Gastroesophageal sphincter (tissue), 4 donors: ENCODE measurements around the gene EME2. TPM values are rescaled to one million over a fixed set of nuclear protein-coding genes. Genes with fewer than 3 reads are reported as not detected.

Source experiments
- ATAC-seq: fragments of 150-250 bp; one replicate; pipeline ENCODE4 v1.9.1; 2016; ENCODE audit warnings: mild to moderate bottlenecking, moderate library complexity
- H3K27ac ChIP-seq, 4 donors: fragments of 200-600 bp; sonication (generic) in 3 of 4; 1 replicate in 3 of 4; 2 replicates in 1 of 4; pipeline ENCODE4 v1.5.1; 2016 to 2019
- H3K27me3 ChIP-seq: fragments of 200-600 bp; sonication (generic); one replicate; pipeline ENCODE4 v1.5.1; 2019
- H3K36me3 ChIP-seq, 2 donors: fragments of 200-600 bp; sonication (generic); one replicate each; pipeline ENCODE4 v1.5.1; 2019; ENCODE audit warnings: control low read depth in 1 of 2
- H3K4me1 ChIP-seq, 3 donors: fragments of 200-600 bp; sonication (generic); 1 replicate in 2 of 3; 2 replicates in 1 of 3; pipeline ENCODE4 v1.5.1; 2016 to 2019; ENCODE audit warnings: control low read depth in 2 of 3
- H3K4me3 ChIP-seq, 2 donors: fragments of 200-600 bp; sonication (generic); one replicate each; pipeline ENCODE4 v1.5.1; 2019; ENCODE audit warnings: mild to moderate bottlenecking in 1 of 2, moderate library complexity in 1 of 2
- H3K9me3 ChIP-seq, 3 donors: fragments of 200-600 bp; sonication (generic); one replicate each; pipeline ENCODE4 v1.5.1; 2017 to 2019; ENCODE audit warnings: control low read depth in 2 of 3
- EP300 ChIP-seq: sonication (generic); formaldehyde crosslinking; IDR thresholded peaks from one replicate; pipeline ENCODE4 v1.6.1; 2017; ENCODE audit warnings: antibody characterized with exemption, mild to moderate bottlenecking
- POLR2A ChIP-seq, 2 donors: fragments of 450-650 bp; IDR thresholded peaks; one replicate each; pipeline ENCODE4 v1.6.1; 2017; ENCODE audit warnings: antibody characterized with exemption in 2 of 2, mild to moderate bottlenecking in 2 of 2, moderate library complexity in 1 of 2
- POLR2AphosphoS5 ChIP-seq: sonication (generic); formaldehyde crosslinking; IDR thresholded peaks from one replicate; pipeline ENCODE4 v1.6.1; 2017; ENCODE audit warnings: antibody characterized with exemption
- WGBS, 2 donors: methylation state at CpG; one replicate each; pipeline ENCODE4 v1.1.5; 2018; ENCODE audit warnings: low coverage in 1 of 2; 5-methylcytosine and 5-hydroxymethylcytosine counted together
- total RNA-seq, 4 donors: library from RNA; depleted of rRNA; stranded (reverse); fragments of >200 nt; gene quantifications; one replicate each; pipeline ENCODE4 v1.1.0, GENCODE V29; 2016
- TF ChIP-seq, protein P1 (sequence below), 4 experiments: fragments of 200-600 bp in 2 of 4; fragments of 450-650 bp in 2 of 4; sonication (generic) in 1 of 4; IDR thresholded peaks; one replicate each; pipeline ENCODE4 v1.5.1; 2017 to 2019; ENCODE audit warnings: antibody characterized with exemption in 4 of 4, mild to moderate bottlenecking in 2 of 4, moderate library complexity in 2 of 4

The EME2 gene
- total RNA-seq, 4 donors from 2014 or later, result 4.6 to 20.4 (median 7.7) TPM

DNA sequence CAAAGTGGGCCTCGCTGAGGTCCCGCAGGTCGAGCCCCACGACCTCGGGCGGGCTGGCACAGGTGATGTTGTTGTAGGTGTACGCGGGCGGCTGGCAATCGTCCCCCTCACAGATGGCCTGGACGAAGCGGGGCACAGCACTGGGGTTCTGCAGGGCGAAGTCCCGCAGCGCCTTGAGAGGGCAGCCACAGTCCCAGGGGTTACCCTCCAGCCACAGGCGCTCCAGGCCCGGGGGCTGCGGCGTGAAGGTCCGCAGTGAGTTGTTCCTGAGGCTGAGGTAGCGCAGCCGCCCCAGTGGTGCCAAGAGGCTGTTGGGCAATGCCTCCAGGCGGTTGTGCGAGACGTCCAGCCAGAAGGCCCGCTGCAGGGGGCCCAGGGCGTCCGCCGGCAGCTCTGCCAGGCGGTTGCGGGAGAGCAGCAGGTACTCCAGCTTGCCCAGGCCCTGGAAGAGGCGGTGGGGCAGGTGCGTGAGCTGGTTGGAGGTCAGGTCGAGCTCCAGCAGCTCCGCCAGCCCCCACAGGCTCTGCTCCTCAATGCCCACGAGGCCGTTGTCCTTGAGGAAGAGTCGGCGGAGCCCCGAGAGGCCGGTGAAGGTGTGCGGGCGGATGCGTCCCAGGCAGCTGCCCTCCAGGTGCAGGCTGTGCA lies 18.1 kb downstream of the EME2 start:
- Histone ChIP-seq H3K4me3 (no peak overlapping the region), H3K27ac (no peak overlapping the region), H3K27me3 (no peaks in the 10 kb centered on the region), H3K9me3 (no peaks in the 10 kb centered on the region), H3K4me1 (peaks cover 0 to 21% (median 0%) of the 10 kb centered on the region in 3 donors), H3K36me3 (peaks cover 0 to 69% of the 10 kb centered on the region in 2 donors)
- ATAC-seq, result no peak
- 84% methylated on average over 12 of the region's 44 CpGs; no CpG with 5 or more reads in 1 of the 2 donors for WGBS, 2 donors
- TF ChIP-seq, protein P1, sequence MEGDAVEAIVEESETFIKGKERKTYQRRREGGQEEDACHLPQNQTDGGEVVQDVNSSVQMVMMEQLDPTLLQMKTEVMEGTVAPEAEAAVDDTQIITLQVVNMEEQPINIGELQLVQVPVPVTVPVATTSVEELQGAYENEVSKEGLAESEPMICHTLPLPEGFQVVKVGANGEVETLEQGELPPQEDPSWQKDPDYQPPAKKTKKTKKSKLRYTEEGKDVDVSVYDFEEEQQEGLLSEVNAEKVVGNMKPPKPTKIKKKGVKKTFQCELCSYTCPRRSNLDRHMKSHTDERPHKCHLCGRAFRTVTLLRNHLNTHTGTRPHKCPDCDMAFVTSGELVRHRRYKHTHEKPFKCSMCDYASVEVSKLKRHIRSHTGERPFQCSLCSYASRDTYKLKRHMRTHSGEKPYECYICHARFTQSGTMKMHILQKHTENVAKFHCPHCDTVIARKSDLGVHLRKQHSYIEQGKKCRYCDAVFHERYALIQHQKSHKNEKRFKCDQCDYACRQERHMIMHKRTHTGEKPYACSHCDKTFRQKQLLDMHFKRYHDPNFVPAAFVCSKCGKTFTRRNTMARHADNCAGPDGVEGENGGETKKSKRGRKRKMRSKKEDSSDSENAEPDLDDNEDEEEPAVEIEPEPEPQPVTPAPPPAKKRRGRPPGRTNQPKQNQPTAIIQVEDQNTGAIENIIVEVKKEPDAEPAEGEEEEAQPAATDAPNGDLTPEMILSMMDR (IDR thresholded peaks at IDR 0.05), result no peak
- TF ChIP-seq POLR2AphosphoS5 (no peak), POLR2A (IDR thresholded peaks at IDR 0.05) (no peak), EP300 (no peak)

DNA sequence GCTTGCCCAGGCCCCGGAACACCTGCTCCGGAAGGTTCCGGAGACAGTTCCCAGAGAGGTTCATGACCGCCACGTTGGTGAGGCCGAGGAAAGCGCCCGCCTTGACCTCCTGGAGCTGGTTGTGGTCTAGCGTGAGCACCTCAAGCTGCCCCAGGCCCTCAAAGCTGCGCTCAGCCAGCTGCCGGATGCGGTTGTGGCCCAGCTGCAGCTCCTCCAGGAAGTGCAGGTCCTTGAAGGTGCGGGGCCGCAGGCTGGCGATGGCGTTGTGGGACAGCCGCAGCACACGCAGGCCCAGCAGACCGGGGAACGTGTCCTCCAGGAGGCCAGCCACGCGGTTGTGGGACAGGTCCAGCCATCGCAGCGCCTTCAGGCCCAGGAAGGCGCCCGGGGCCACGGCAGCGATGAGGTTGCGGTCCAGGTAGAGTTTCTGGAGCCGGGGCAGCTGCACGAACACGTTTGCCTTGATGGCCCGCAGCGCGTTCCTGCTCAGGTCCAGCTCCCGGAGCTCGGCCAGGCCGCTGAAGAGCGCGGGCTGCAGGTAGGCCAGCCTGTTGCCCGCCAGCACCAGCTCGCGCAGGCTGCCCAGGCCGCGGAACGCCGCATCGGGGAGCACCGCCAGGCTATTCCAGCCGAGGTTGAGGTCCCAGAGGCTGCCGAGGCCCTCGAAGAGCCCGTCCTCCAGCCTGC lies 18.8 kb downstream of the EME2 start:
- ATAC-seq, result no peak
- TF ChIP-seq, protein P1 (IDR thresholded peaks at IDR 0.05), result no peak
- TF ChIP-seq POLR2A (IDR thresholded peaks at IDR 0.05) (no peak), POLR2AphosphoS5 (no peak), EP300 (no peak)
- peaks cover 0 to 15% (median 0%) of the 10 kb centered on the region in 3 donors for H3K4me1 ChIP-seq
- no peak overlapping the region for H3K4me3 ChIP-seq
- no peaks in the 10 kb centered on the region for H3K9me3 ChIP-seq
- H3K27ac ChIP-seq, result no peak overlapping the region
- WGBS, 2 donors, result 100% methylated on average over 2 of the region's 53 CpGs; no CpG with 5 or more reads in 1 of the 2 donors
- H3K27me3 ChIP-seq, result no peaks in the 10 kb centered on the region
- H3K36me3 ChIP-seq, result peaks cover 0 to 63% of the 10 kb centered on the region in 2 donors

DNA sequence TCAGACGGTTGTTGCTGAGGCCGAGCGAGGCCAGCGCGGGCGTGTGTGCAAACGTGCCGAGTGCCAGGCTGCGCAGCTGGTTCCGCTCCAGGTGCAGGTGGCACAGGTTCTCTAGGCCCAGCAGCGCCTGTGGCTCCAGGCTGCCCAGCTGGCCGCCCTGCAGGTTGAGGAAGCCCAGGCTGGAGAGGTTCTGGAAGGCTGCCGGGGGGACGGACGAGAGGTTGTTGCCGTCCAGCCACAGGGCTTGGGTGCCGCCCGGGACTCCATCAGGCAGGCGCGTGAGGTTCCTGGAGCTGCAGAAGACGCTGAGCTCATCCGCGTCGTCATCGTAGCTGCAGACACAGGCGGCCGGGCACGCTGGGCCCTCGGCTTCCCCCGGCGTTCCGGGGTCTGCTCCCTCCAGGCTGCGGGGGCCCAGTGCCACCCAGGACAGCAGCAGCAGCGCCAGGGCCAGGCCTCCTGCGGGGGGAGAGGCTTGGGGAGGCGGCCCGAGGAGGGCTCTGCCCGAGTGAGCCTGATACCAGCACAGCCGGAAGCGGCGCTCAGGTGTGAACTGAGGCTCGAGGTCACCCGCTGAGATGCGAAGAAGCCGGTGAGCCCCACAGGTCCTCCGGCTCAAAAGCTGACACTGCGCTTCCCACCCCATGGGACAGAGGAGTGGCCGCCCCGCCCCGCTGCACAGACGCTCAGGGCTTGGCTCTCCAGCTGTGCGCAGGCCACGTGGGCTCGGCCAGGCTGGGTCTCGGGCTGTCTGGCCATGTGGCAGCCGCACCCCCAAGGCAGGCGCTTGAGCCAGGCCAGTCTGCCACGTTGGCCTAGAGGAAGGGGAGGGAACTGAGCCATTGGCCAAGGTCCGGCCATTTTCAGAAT lies 19.6 kb downstream of the EME2 start:
- no peak for ATAC-seq
- Histone ChIP-seq H3K27me3 (no peaks in the 10 kb centered on the region), H3K9me3 (no peaks in the 10 kb centered on the region), H3K4me3 (no peak overlapping the region), H3K36me3 (peaks cover 0 to 55% of the 10 kb centered on the region in 2 donors), H3K27ac (no peak overlapping the region), H3K4me1 (peaks cover 0 to 7% (median 0%) of the 10 kb centered on the region in 3 donors)
- TF ChIP-seq, protein P1 (IDR thresholded peaks at IDR 0.05), result no peak
- TF ChIP-seq POLR2AphosphoS5 (no peak), EP300 (no peak), POLR2A (IDR thresholded peaks at IDR 0.05) (no peak)
- no CpG with 5 or more reads among the region's 59 CpGs for WGBS, 2 donors

DNA sequence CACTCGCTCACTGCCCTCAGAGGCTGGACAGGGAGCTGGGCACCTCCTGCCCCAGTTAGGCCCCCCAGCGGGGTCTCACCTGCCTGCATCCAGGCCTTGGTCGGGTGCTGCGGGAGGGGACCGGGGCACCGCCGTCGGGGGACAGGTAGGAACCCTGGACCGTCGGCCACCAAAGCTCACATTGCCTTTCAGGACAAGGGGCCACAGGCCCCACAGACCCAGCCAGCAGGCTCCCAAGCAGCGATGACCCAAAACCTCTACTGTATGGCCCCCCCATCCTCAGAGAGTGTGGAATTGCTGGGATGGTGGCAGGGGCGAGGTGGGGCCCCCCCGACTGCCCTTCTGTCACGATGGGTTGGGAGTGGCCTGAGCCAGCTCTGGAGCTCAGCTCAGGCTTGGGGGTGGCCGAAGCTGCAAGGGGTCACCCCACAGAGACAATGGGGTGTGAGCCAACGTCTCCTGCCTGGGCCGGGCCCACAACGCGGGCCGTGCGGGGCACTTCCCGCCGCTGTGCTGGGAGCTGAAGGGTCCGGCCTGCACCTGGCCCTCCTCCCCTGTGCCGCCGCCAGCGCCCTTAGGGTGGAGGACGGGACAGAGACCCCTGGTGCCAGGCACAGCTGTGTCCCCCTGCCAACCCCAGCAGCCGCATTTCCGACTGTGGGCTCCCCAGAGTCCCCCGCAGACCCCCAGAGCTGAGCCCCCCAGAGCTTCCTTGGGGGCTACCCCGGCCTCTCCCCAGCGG lies 20.4 kb downstream of the EME2 start:
- no CpG with 5 or more reads among the region's 33 CpGs for WGBS, 2 donors
- ATAC-seq, result no peak
- no peaks in the 10 kb centered on the region for H3K27me3 ChIP-seq
- peaks cover 0 to 47% of the 10 kb centered on the region in 2 donors for H3K36me3 ChIP-seq
- no peak overlapping the region for H3K4me3 ChIP-seq
- H3K27ac ChIP-seq, result no peak overlapping the region
- peaks cover 0 to 4% (median 0%) of the 10 kb centered on the region in 3 donors for H3K9me3 ChIP-seq
- H3K4me1 ChIP-seq, result no peaks in the 10 kb centered on the region
- TF ChIP-seq, protein P1 (IDR thresholded peaks at IDR 0.05), result no peak
- TF ChIP-seq POLR2AphosphoS5, result no peak
- no peak for TF ChIP-seq EP300
- no peak for TF ChIP-seq POLR2A (IDR thresholded peaks at IDR 0.05)
